Hepatocyte (in vitro differentiated cells): ENCODE measurements around the gene FSCN2. TPM values are rescaled to one million over a fixed set of nuclear protein-coding genes. Genes with fewer than 3 reads are reported as not detected.

Experiments
- DNase-seq: peaks from one replicate; pipeline ENCODE4 v3.0.0-alpha.2; 2016; ENCODE audit warnings: low spot score
- H2AFZ ChIP-seq: fragments of 200-600 bp; sonication (generic); 2 replicates; pipeline ENCODE4 v1.6.0; 2016; ENCODE audit warnings: antibody characterized with exemption, mild to moderate bottlenecking
- H3K27ac ChIP-seq: fragments of 200-600 bp; sonication (generic); 2 replicates; pipeline ENCODE4 v1.5.1; 2016; ENCODE audit warnings: mild to moderate bottlenecking
- H3K27me3 ChIP-seq: fragments of 200-600 bp; sonication (generic); 2 replicates; pipeline ENCODE4 v1.6.1; 2016
- H3K36me3 ChIP-seq: fragments of 200-600 bp; sonication (generic); replicated peaks from 2 replicates; pipeline ENCODE4 v1.5.1; 2016; ENCODE audit warnings: low read depth; ENCODE audit not compliant: insufficient read depth
- H3K4me1 ChIP-seq: fragments of 200-600 bp; sonication (generic); 2 replicates; pipeline ENCODE4 v1.5.1; 2016; ENCODE audit warnings: mild to moderate bottlenecking, moderate library complexity; ENCODE audit not compliant: insufficient read depth
- H3K4me2 ChIP-seq: fragments of 200-600 bp; sonication (generic); 2 replicates; pipeline ENCODE4 v1.6.0; 2016
- H3K4me3 ChIP-seq: fragments of 200-600 bp; sonication (generic); 2 replicates; pipeline ENCODE4 v1.5.1; 2016; ENCODE audit warnings: mild to moderate bottlenecking
- H3K79me2 ChIP-seq: fragments of 200-600 bp; sonication (generic); 2 replicates; pipeline ENCODE4 v1.6.0; 2017; ENCODE audit warnings: mild to moderate bottlenecking
- H3K9me2 ChIP-seq: fragments of 200-600 bp; sonication (generic); replicated peaks from 2 replicates; pipeline ENCODE4 v1.6.0; 2017; ENCODE audit warnings: mild to moderate bottlenecking; ENCODE audit not compliant: insufficient read depth
- H3K9me3 ChIP-seq: fragments of 200-600 bp; sonication (generic); 2 replicates; pipeline ENCODE4 v1.5.1; 2016; ENCODE audit warnings: low read depth, mild to moderate bottlenecking
- H4K20me1 ChIP-seq: fragments of 200-600 bp; sonication (generic); 2 replicates; pipeline ENCODE4 v1.6.0; 2016; ENCODE audit warnings: mild to moderate bottlenecking; ENCODE audit not compliant: insufficient read depth, poor library complexity, severe bottlenecking
- CTCF ChIP-seq: fragments of 200-600 bp; sonication (generic); IDR thresholded peaks from 2 replicates; pipeline ENCODE4 v1.5.1; 2016; ENCODE audit warnings: antibody characterized with exemption, mild to moderate bottlenecking; ENCODE audit not compliant: poor library complexity
- EZH2 ChIP-seq: fragments of 200-600 bp; sonication (generic); IDR thresholded peaks from 2 replicates; pipeline ENCODE4 v1.6.1; 2016; ENCODE audit warnings: antibody characterized with exemption, mild to moderate bottlenecking, borderline replicate concordance
- EZH2phosphoT487 ChIP-seq: fragments of 200-600 bp; sonication (generic); IDR thresholded peaks from one replicate; pipeline ENCODE4 v1.6.1; 2018; ENCODE audit warnings: antibody characterized with exemption, mild to moderate bottlenecking, low read depth, moderate library complexity; ENCODE audit not compliant: unreplicated experiment, severe bottlenecking
- WGBS: methylation state at CpG from one replicate; pipeline ENCODE4 v1.1.6; 2016; ENCODE audit warnings: low lambda C conversion rate; ENCODE audit errors: missing lambda C conversion rate; 5-methylcytosine and 5-hydroxymethylcytosine counted together
- polyA plus RNA-seq: library from polyadenylated mRNA; unstranded; fragments of >200 nt; fragmentation: Nextera tagmentation; extraction: Ambion mirVana; gene quantifications from 2 replicates; pipeline ENCODE4 v1.2.1, GENCODE V29; 2016
- total RNA-seq: library from RNA; depleted of rRNA; stranded (reverse); fragments of >200 nt; gene quantifications from 2 replicates; pipeline ENCODE4 v1.2.3, GENCODE V29; 2014

FSCN2 gene
- total and polyA plus RNA-seq, 2 experiments from 2014 or later = 0.40 to 3.7 TPM

GRCh38 chr17:81578038-81578441 lies 49.9 kb downstream of the FSCN2 start:
- H3K79me2 ChIP-seq = peaks cover 9% of the 10 kb centered on the region
- peak overlapping the region; percentile 48 for H3K27ac ChIP-seq
- H3K27me3 ChIP-seq = no peaks in the 10 kb centered on the region
- H3K4me3 ChIP-seq = no peak overlapping the region
- peaks cover 19% of the 10 kb centered on the region for H3K4me1 ChIP-seq
- WGBS = 90% methylated on average over 10 of the region's 10 CpGs
- no peak for DNase-seq
- peaks cover 6% of the 10 kb centered on the region for H4K20me1 ChIP-seq
- no peaks in the 10 kb centered on the region for H3K9me3 ChIP-seq
- no peaks in the 10 kb centered on the region for H3K9me2 ChIP-seq
- TF ChIP-seq EZH2 (no peak), CTCF (no peak), EZH2phosphoT487 (no peak)
- no peak overlapping the region for H3K4me2 ChIP-seq
- H2AFZ ChIP-seq = no peak overlapping the region
- H3K36me3 ChIP-seq = no peaks in the 10 kb centered on the region

- no peak for DNase-seq
- no peak overlapping the region for H3K4me2 ChIP-seq
- no peaks in the 10 kb centered on the region for H3K9me3 ChIP-seq
- H3K9me2 ChIP-seq = no peaks in the 10 kb centered on the region
- H3K27ac ChIP-seq = peak overlapping the region; percentile 48
- no peak overlapping the region for H2AFZ ChIP-seq
- peaks cover 5% of the 10 kb centered on the region for H3K79me2 ChIP-seq
- H3K4me3 ChIP-seq = no peak overlapping the region
- no peaks in the 10 kb centered on the region for H3K27me3 ChIP-seq
- H4K20me1 ChIP-seq = peaks cover 6% of the 10 kb centered on the region
- peaks cover 19% of the 10 kb centered on the region for H3K4me1 ChIP-seq
- H3K36me3 ChIP-seq = no peaks in the 10 kb centered on the region
- 97% methylated on average over 6 of the region's 6 CpGs for WGBS
- TF ChIP-seq EZH2phosphoT487 = no peak
- TF ChIP-seq EZH2 = no peak
- no peak for TF ChIP-seq CTCF
Measured at GRCh38 chr17:81578561-81579225, 50.5 kb downstream of the FSCN2 start.

- Histone ChIP-seq H4K20me1 (peaks cover 6% of the 10 kb centered on the region), H3K9me2 (no peaks in the 10 kb centered on the region), H3K79me2 (peaks cover 8% of the 10 kb centered on the region), H3K36me3 (no peaks in the 10 kb centered on the region), H3K27me3 (no peaks in the 10 kb centered on the region), H3K4me3 (no peak overlapping the region), H2AFZ (no peak overlapping the region), H3K9me3 (no peaks in the 10 kb centered on the region), H3K4me2 (no peak overlapping the region), H3K27ac (peak overlapping the region; percentile 16), H3K4me1 (peaks cover 18% of the 10 kb centered on the region)
- TF ChIP-seq EZH2phosphoT487 = no peak
- no peak for TF ChIP-seq EZH2
- no peak for TF ChIP-seq CTCF
- DNase-seq = no peak
- 93% methylated on average over 6 of the region's 6 CpGs for WGBS
Measured at GRCh38 chr17:81579298-81579697, 51.1 kb downstream of the FSCN2 start.
